Body of pancreas (tissue), 4 donors: ENCODE measurements around the gene MRPL24. TPM values are rescaled to one million over a fixed set of nuclear protein-coding genes. Genes with fewer than 3 reads are reported as not detected.
A peak's percentile ranks its signal among the peaks of the same experiment; 100 is the strongest.

Experiments used
- ATAC-seq: fragments of 150-250 bp; one replicate; pipeline ENCODE4 v1.9.1; 2016
- DNase-seq, 4 donors: peaks; one replicate each; pipeline ENCODE4 v3.0.0-alpha.2; 2019
- H3K27ac ChIP-seq, 4 donors: fragments of 200-600 bp; sonication (generic); 1 replicate in 3 of 4; 2 replicates in 1 of 4; pipeline versions ENCODE4 v1.5.1 to v1.6.1; 2016 to 2019; ENCODE audit warnings: mild to moderate bottlenecking in 1 of 4, mixed read lengths in 1 of 4, moderate library complexity in 1 of 4
- H3K27me3 ChIP-seq, 2 donors: fragments of 200-600 bp; sonication (generic); one replicate each; pipeline ENCODE4 v1.6.0; 2016; ENCODE audit warnings: mild to moderate bottlenecking in 1 of 2
- H3K36me3 ChIP-seq, 2 donors: fragments of 200-600 bp; sonication (generic); replicated peaks in 1 of 2; 2 replicates each; pipeline ENCODE4 v1.5.1; 2016; ENCODE audit warnings: low read depth in 2 of 2; ENCODE audit not compliant: insufficient read depth in 1 of 2
- H3K4me1 ChIP-seq: fragments of 200-600 bp; sonication (generic); one replicate; pipeline ENCODE4 v1.6.0; 2016
- H3K4me3 ChIP-seq, 2 donors: fragments of 200-600 bp; sonication (generic); 1 replicate in 1 of 2; 2 replicates in 1 of 2; pipeline ENCODE4 v1.5.1; 2016 to 2019
- H3K9me3 ChIP-seq, 3 donors: fragments of 200-600 bp; sonication (generic); 1 replicate in 2 of 3; 2 replicates in 1 of 3; pipeline ENCODE4 v1.5.1; 2016
- POLR2A ChIP-seq, 3 donors: fragments of 450-650 bp; IDR thresholded peaks; one replicate each; pipeline ENCODE4 v1.6.1; 2016; ENCODE audit warnings: antibody characterized with exemption in 3 of 3, mild to moderate bottlenecking in 2 of 3
- WGBS, 2 donors: methylation state at CpG; one replicate each; pipeline ENCODE4 v1.1.5; 2017; 5-methylcytosine and 5-hydroxymethylcytosine counted together
- intact Hi-C: fragments of 100-400 bp; cut with DNase I; formaldehyde crosslinking; loops from one replicate; pipeline ENCODE4 v1.15.1; 2023
- total RNA-seq, 2 donors: library from RNA; depleted of rRNA; stranded (reverse); fragments of >200 nt; gene quantifications; one replicate each; pipeline ENCODE4 v1.1.0, GENCODE V29; 2016
- TF ChIP-seq, protein P1 (sequence below), 7 experiments: fragments of 450-650 bp in 4 of 7; fragments of 200-600 bp in 3 of 7; sonication (generic) in 3 of 7; IDR thresholded peaks; one replicate each; pipeline ENCODE4 v1.5.1; 2016 to 2019; ENCODE audit warnings: antibody characterized with exemption in 7 of 7

The MRPL24 gene
- total RNA-seq, 2 donors from 2014 or later, result 25.2 to 62.0 TPM

DNA sequence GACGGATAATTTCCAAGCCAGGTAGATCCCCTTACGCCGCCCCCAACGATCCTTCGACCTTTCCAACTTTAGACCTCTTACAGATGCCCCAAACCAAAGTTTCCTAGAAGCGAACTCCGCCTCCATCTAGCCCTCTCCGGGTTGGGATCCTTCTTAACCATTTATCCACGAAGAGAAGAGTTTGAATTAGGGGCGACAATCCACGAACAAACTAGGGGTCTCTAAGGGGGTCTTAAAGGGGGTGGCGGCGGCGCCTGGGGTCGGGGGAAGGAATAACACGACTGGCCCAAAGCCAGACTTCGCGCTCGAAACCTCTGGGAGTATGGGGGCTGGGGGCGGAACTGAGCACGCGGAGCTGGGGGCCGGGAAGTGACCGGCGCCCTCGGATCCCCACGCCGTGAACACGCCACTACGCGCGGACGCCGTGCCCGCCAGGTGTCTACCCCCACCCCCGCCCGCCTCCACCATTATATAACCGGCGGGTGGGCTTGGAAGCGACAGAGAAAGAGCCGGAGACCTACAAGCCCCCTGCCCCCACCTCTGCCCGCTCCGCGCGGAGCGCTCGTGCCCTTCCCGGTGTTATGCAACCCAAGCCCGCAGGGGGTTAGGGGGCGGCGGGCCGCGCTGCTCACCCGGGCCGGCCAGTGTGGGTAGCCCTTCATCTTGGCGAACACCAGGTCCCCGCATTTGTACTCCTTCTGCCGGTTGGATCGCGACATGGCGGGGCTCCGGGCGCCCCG lies 10.0 kb upstream of the MRPL24 start:
- peak in 2 of 3 donors; percentile 21 to 32 for TF ChIP-seq POLR2A (IDR thresholded peaks at IDR 0.05)
- TF ChIP-seq, protein P1, sequence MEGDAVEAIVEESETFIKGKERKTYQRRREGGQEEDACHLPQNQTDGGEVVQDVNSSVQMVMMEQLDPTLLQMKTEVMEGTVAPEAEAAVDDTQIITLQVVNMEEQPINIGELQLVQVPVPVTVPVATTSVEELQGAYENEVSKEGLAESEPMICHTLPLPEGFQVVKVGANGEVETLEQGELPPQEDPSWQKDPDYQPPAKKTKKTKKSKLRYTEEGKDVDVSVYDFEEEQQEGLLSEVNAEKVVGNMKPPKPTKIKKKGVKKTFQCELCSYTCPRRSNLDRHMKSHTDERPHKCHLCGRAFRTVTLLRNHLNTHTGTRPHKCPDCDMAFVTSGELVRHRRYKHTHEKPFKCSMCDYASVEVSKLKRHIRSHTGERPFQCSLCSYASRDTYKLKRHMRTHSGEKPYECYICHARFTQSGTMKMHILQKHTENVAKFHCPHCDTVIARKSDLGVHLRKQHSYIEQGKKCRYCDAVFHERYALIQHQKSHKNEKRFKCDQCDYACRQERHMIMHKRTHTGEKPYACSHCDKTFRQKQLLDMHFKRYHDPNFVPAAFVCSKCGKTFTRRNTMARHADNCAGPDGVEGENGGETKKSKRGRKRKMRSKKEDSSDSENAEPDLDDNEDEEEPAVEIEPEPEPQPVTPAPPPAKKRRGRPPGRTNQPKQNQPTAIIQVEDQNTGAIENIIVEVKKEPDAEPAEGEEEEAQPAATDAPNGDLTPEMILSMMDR (IDR thresholded peaks at IDR 0.05), result peak in 4 of 7 experiments; percentile 8 to 32 (median 20)
- Histone ChIP-seq H3K4me1 (peaks cover 53% of the 10 kb centered on the region), H3K27ac (peak overlapping the region; percentile 92 to 99 (median 98)), H3K9me3 (no peaks in the 10 kb centered on the region), H3K36me3 (no peaks in the 10 kb centered on the region), H3K27me3 (no peaks in the 10 kb centered on the region), H3K4me3 (peak overlapping the region; percentile 66 to 97)
- peak; percentile 65 to 69 (median 68) for DNase-seq
- ATAC-seq, result peak; percentile 39
- intact Hi-C loops, result no loop called here
- WGBS, 2 donors, result 0 to 1% methylated on average over 33 to 58 of the region's 64 CpGs

GRCh38 chr1:156750191-156750672 lies 9.3 kb upstream of the MRPL24 start:
- Histone ChIP-seq H3K27ac (peak overlapping the region; percentile 92 to 99 (median 98)), H3K9me3 (no peaks in the 10 kb centered on the region), H3K4me3 (peak overlapping the region; percentile 66 to 97), H3K4me1 (peaks cover 60% of the 10 kb centered on the region), H3K27me3 (no peaks in the 10 kb centered on the region), H3K36me3 (no peaks in the 10 kb centered on the region)
- ATAC-seq (no peak), DNase-seq (peak; percentile 57 to 67 (median 63))
- peak in 1 of 3 donors; percentile 23 for TF ChIP-seq POLR2A (IDR thresholded peaks at IDR 0.05)
- TF ChIP-seq, protein P1 (IDR thresholded peaks at IDR 0.05), result no peak
- WGBS, 2 donors, result 0 to 2% methylated on average over 5 of the region's 5 CpGs
- intact Hi-C loops, result no loop called here

GRCh38 chr1:156749419-156750118 lies 8.7 kb upstream of the MRPL24 start:
- WGBS, 2 donors, result 13% methylated on average over 8 of the region's 8 CpGs
- H3K4me1 ChIP-seq, result peaks cover 63% of the 10 kb centered on the region
- peak overlapping the region; percentile 92 to 99 (median 98) for H3K27ac ChIP-seq
- peak in 3 of 4 donors; percentile 32 to 41 (median 40) for DNase-seq
- H3K9me3 ChIP-seq, result no peaks in the 10 kb centered on the region
- ATAC-seq, result no peak
- TF ChIP-seq POLR2A (IDR thresholded peaks at IDR 0.05), result no peak
- TF ChIP-seq, protein P1 (IDR thresholded peaks at IDR 0.05), result peak in 3 of 7 experiments; percentile 4 to 10 (median 9)
- peak overlapping the region in 1 of 2 donors; percentile 66 for H3K4me3 ChIP-seq
- H3K27me3 ChIP-seq, result no peaks in the 10 kb centered on the region
- intact Hi-C loops, result no loop called here
- no peaks in the 10 kb centered on the region for H3K36me3 ChIP-seq

- WGBS, 2 donors, result 9 to 18% methylated on average over 9 of the region's 9 CpGs
- Histone ChIP-seq H3K4me1 (peaks cover 63% of the 10 kb centered on the region), H3K4me3 (no peak overlapping the region), H3K9me3 (no peaks in the 10 kb centered on the region), H3K27me3 (no peaks in the 10 kb centered on the region), H3K36me3 (peaks cover 0 to under 1% of the 10 kb centered on the region in 2 donors), H3K27ac (peak overlapping the region; percentile 92 to 99 (median 98))
- peak; percentile 18 to 76 (median 69) for TF ChIP-seq POLR2A (IDR thresholded peaks at IDR 0.05)
- TF ChIP-seq, protein P1 (IDR thresholded peaks at IDR 0.05), result no peak
- DNase-seq, result peak; percentile 49 to 76 (median 64)
- no peak for ATAC-seq
- intact Hi-C loops, result no loop called here
Observed at GRCh38 chr1:156748670-156749418, 8.0 kb upstream of the MRPL24 start.
